ENCODE data around the gene PITPNM1. TPM values are rescaled to one million over a fixed set of nuclear protein-coding genes. Genes with fewer than 3 reads are reported as not detected.
A peak's percentile ranks its signal among the peaks of the same experiment; 100 is the strongest.

Gene PITPNM1
- total and polyA plus RNA-seq, 2 of the 13 experiments (the other 11 are each of a cell fraction or from before 2014, with no cell fraction given), result 8.2 to 8.5 TPM

GRCh38 chr11:67508486-67509121 is 3.4 kb upstream of the PITPNM1 start (continued):
- TF ChIP-seq ZNF558 (CRISPR knock-in tag; IDR thresholded peaks at IDR 0.05; ENCODE audit: borderline replicate concordance), result no peak
- TF ChIP-seq ZBTB40 (IDR thresholded peaks at IDR 0.05), result no peak
- peak; percentile 33; the same call in 1 of the 2 replicates for TF ChIP-seq ZBTB40 (CRISPR knock-in tag; IDR thresholded peaks at IDR 0.05)
- TF ChIP-seq KAT7 (CRISPR knock-in tag; IDR thresholded peaks at IDR 0.05; ENCODE audit: borderline replicate concordance), result no peak
- TF ChIP-seq, protein P1, sequence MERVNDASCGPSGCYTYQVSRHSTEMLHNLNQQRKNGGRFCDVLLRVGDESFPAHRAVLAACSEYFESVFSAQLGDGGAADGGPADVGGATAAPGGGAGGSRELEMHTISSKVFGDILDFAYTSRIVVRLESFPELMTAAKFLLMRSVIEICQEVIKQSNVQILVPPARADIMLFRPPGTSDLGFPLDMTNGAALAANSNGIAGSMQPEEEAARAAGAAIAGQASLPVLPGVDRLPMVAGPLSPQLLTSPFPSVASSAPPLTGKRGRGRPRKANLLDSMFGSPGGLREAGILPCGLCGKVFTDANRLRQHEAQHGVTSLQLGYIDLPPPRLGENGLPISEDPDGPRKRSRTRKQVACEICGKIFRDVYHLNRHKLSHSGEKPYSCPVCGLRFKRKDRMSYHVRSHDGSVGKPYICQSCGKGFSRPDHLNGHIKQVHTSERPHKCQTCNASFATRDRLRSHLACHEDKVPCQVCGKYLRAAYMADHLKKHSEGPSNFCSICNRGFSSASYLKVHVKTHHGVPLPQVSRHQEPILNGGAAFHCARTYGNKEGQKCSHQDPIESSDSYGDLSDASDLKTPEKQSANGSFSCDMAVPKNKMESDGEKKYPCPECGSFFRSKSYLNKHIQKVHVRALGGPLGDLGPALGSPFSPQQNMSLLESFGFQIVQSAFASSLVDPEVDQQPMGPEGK (CRISPR knock-in tag; IDR thresholded peaks at IDR 0.05), result peak; percentile 64
- no peak for TF ChIP-seq STAT5B (CRISPR knock-in tag; IDR thresholded peaks at IDR 0.05)
- peak; percentile 55; the same call in 1 of the 2 replicates for TF ChIP-seq RAD21 (CRISPR knock-in tag; IDR thresholded peaks at IDR 0.05)
- no peak for TF ChIP-seq HES4 (CRISPR knock-in tag; IDR thresholded peaks at IDR 0.05; ENCODE audit: borderline replicate concordance)
- TF ChIP-seq NFATC3 (CRISPR knock-in tag; IDR thresholded peaks at IDR 0.05), result no peak
- TF ChIP-seq NONO (IDR thresholded peaks at IDR 0.05), result no peak
- TF ChIP-seq NONO (CRISPR knock-in tag; conservative IDR thresholded peaks at IDR 0.05), result peak; percentile 41
- TF ChIP-seq, protein P2, sequence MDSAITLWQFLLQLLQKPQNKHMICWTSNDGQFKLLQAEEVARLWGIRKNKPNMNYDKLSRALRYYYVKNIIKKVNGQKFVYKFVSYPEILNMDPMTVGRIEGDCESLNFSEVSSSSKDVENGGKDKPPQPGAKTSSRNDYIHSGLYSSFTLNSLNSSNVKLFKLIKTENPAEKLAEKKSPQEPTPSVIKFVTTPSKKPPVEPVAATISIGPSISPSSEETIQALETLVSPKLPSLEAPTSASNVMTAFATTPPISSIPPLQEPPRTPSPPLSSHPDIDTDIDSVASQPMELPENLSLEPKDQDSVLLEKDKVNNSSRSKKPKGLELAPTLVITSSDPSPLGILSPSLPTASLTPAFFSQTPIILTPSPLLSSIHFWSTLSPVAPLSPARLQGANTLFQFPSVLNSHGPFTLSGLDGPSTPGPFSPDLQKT (CRISPR knock-in tag; IDR thresholded peaks at IDR 0.05; ENCODE audit: borderline replicate concordance), result no peak
- no peak for TF ChIP-seq TBX3 (IDR thresholded peaks at IDR 0.05; ENCODE audit: borderline replicate concordance)
- no peak for TF ChIP-seq ZFP62 (CRISPR knock-in tag; IDR thresholded peaks at IDR 0.05)
- TF ChIP-seq ZNF556 (CRISPR knock-in tag; IDR thresholded peaks at IDR 0.05; ENCODE audit: borderline replicate concordance), result no peak
- peak; percentile 73 for TF ChIP-seq RFXAP (CRISPR knock-in tag; IDR thresholded peaks at IDR 0.05; ENCODE audit: borderline replicate concordance)
- no peak for TF ChIP-seq ONECUT2 (CRISPR knock-in tag; IDR thresholded peaks at IDR 0.05)
- no peak for TF ChIP-seq NFRKB (IDR thresholded peaks at IDR 0.05)

Data from HepG2 (cell line).